Testis (tissue), 3 donors: ENCODE measurements around the gene EEFSEC. TPM values are rescaled to one million over a fixed set of nuclear protein-coding genes. Genes with fewer than 3 reads are reported as not detected.

Source experiments
- DNase-seq: peaks from one replicate; pipeline ENCODE4 v3.0.0-alpha.2; 2019
- H3K27ac ChIP-seq, 2 donors: fragments of 200-600 bp; sonication (generic); one replicate each; pipeline ENCODE4 v1.5.1; 2019
- H3K27me3 ChIP-seq: fragments of 200-600 bp; sonication (generic); one replicate; pipeline ENCODE4 v1.5.1; 2019
- H3K36me3 ChIP-seq: fragments of 200-600 bp; sonication (generic); one replicate; pipeline ENCODE4 v1.5.1; 2017; ENCODE audit warnings: low read depth; ENCODE audit errors: missing control alignments
- H3K4me1 ChIP-seq: fragments of 200-600 bp; sonication (generic); one replicate; pipeline ENCODE4 v1.5.1; 2019
- H3K4me3 ChIP-seq, 2 donors: fragments of 200-600 bp; sonication (generic); one replicate each; pipeline ENCODE4 v1.5.1; 2017 to 2019
- H3K9me3 ChIP-seq: fragments of 200-600 bp; sonication (generic); one replicate; pipeline ENCODE4 v1.5.1; 2017
- POLR2A ChIP-seq: fragments of 450-650 bp; IDR thresholded peaks from one replicate; pipeline ENCODE4 v1.6.1; 2017; ENCODE audit warnings: antibody characterized with exemption, mild to moderate bottlenecking, moderate library complexity
- WGBS, 2 donors: methylation state at CpG; one replicate each; pipeline ENCODE4 v1.1.5; 2018; 5-methylcytosine and 5-hydroxymethylcytosine counted together
- intact Hi-C: fragments of 100-400 bp; cut with DNase I; formaldehyde crosslinking; loops from one replicate; pipeline ENCODE4 v1.15.1; 2023; ENCODE audit warnings: low total_unique reads
- polyA plus RNA-seq: library from polyadenylated mRNA; stranded (reverse); fragments of 350-450 nt; fragmentation: Illumina TruSeq; extraction: RNeasy Lipid Tissue Mini Kit (QIAGEN cat#74804); gene quantifications from one replicate; pipeline ENCODE4 v1.2.3, GENCODE V29; 2014; ENCODE audit warnings: low read depth, low replicate concordance; ENCODE audit not compliant: insufficient read depth
- total RNA-seq, 2 donors: library from RNA; depleted of rRNA; stranded (reverse); fragments of >200 nt; gene quantifications; one replicate each; pipeline ENCODE4 v1.2.3, GENCODE V29; 2016
- TF ChIP-seq, protein P1 (sequence below), 3 experiments: fragments of 450-650 bp in 2 of 3; fragments of 200-600 bp in 1 of 3; sonication (generic) in 1 of 3; IDR thresholded peaks; one replicate each; pipeline ENCODE4 v1.5.1; 2016 to 2019; ENCODE audit warnings: antibody characterized with exemption in 3 of 3, mild to moderate bottlenecking in 2 of 3, moderate library complexity in 1 of 3

Gene EEFSEC
- total and polyA plus RNA-seq, 3 donors from 2014 or later, result 35.4 to 40.3 (median 35.4) TPM

DNA sequence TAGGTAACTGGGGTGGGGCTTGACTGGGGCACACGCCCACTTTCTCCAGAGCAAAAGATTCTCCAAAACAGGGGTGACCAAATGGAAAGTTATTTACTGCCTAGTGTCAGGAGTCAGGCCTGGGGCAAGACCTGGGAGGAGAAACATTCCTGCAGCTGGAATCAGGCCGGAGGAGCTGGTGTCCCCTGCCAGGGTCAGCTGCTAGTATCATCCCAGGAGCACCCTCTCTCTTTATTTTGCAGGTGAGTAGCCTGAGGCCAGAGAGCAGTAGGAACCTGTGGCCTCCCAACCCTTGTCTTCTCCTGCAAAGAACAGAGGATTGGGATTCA is 280.5 kb downstream of the EEFSEC start:
- no peaks in the 10 kb centered on the region for H3K9me3 ChIP-seq
- H3K36me3 ChIP-seq, result no peaks in the 10 kb centered on the region
- no peak overlapping the region for H3K27ac ChIP-seq
- WGBS, 2 donors, result 43 to 82% methylated on average over 1 to 2 of the region's 2 CpGs
- no peaks in the 10 kb centered on the region for H3K27me3 ChIP-seq
- TF ChIP-seq, protein P1, sequence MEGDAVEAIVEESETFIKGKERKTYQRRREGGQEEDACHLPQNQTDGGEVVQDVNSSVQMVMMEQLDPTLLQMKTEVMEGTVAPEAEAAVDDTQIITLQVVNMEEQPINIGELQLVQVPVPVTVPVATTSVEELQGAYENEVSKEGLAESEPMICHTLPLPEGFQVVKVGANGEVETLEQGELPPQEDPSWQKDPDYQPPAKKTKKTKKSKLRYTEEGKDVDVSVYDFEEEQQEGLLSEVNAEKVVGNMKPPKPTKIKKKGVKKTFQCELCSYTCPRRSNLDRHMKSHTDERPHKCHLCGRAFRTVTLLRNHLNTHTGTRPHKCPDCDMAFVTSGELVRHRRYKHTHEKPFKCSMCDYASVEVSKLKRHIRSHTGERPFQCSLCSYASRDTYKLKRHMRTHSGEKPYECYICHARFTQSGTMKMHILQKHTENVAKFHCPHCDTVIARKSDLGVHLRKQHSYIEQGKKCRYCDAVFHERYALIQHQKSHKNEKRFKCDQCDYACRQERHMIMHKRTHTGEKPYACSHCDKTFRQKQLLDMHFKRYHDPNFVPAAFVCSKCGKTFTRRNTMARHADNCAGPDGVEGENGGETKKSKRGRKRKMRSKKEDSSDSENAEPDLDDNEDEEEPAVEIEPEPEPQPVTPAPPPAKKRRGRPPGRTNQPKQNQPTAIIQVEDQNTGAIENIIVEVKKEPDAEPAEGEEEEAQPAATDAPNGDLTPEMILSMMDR (IDR thresholded peaks at IDR 0.05), result no peak
- TF ChIP-seq POLR2A, result no peak
- intact Hi-C loops, result no loop called here
- no peak for DNase-seq
- H3K4me1 ChIP-seq, result peaks cover 7% of the 10 kb centered on the region
- no peak overlapping the region for H3K4me3 ChIP-seq

DNA sequence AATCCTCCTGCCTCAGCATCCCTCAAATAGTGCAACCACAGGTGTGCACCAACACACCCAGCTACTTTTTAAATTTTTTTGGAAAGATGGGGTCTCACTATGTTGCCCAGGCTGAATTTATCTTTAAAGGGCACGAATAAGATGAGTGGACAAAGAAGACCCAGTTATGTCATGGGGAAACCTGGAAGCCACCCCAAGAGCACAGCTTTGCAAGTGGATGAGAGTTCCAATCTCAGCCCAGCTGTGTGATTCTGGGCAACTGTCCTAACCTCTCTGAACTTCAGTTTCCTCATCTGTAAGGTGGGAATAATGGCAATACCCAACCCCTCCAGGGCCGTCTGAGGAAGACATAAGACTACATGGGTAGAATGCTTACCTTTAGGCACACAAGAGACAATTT is 281.2 kb downstream of the EEFSEC start:
- no peaks in the 10 kb centered on the region for H3K9me3 ChIP-seq
- H3K4me1 ChIP-seq, result peaks cover 7% of the 10 kb centered on the region
- no peak overlapping the region for H3K27ac ChIP-seq
- no peak overlapping the region for H3K4me3 ChIP-seq
- WGBS, 2 donors, result 90 to 93% methylated on average over 2 of the region's 2 CpGs
- intact Hi-C loops, result no loop called here
- DNase-seq, result no peak
- H3K36me3 ChIP-seq, result no peaks in the 10 kb centered on the region
- no peaks in the 10 kb centered on the region for H3K27me3 ChIP-seq
- no peak for TF ChIP-seq POLR2A
- TF ChIP-seq, protein P1 (IDR thresholded peaks at IDR 0.05), result no peak

DNA sequence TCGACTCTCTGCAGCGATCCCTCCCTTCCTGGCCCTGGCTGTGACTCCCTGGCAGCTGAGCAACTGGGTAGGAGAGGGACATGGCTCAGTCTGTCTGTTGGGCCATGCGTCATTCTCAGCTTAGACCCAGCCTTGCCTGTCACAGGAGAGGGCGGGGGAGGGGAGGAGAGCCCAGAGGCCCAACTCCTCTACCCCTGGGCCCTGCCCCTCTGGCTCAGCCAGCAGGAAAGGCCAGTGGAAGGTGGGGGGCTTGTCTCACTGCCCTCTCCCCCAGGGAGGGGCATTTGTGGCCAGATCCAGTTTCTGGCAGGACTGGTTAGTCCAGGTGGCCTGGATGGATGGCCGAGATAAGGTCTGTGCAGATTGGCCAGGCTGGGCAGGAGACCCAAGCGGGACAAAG is 281.8 kb downstream of the EEFSEC start:
- Histone ChIP-seq H3K9me3 (no peaks in the 10 kb centered on the region), H3K27me3 (no peaks in the 10 kb centered on the region), H3K36me3 (no peaks in the 10 kb centered on the region), H3K27ac (no peak overlapping the region), H3K4me1 (peaks cover 7% of the 10 kb centered on the region), H3K4me3 (no peak overlapping the region)
- TF ChIP-seq POLR2A, result no peak
- TF ChIP-seq, protein P1 (IDR thresholded peaks at IDR 0.05), result no peak
- intact Hi-C loops, result no loop called here
- no peak for DNase-seq
- WGBS, 2 donors, result 89 to 97% methylated on average over 3 to 6 of the region's 6 CpGs

DNA sequence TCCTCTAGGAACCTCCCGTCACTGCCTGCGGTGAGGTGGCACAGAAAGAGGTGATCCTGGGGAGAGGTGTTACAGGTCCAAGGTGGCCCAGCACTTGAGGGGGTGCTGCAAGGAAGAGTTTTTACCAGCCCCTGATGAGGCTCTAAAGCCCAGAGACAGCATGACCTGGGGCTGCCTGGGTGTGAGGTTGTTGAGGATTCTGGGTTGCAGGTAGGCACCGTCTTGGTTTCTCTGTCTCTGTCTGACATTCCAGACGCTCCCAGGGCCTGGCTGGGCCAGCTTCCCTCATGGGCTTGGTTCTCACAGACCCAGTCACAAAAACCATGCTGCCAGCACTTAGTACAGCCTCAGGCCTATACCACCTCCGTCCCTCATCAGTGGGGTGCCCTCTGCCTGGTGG is 282.3 kb downstream of the EEFSEC start:
- TF ChIP-seq POLR2A, result no peak
- TF ChIP-seq, protein P1 (IDR thresholded peaks at IDR 0.05), result no peak
- DNase-seq, result no peak
- WGBS, 2 donors, result 89 to 93% methylated on average over 4 to 5 of the region's 5 CpGs
- no peak overlapping the region for H3K4me3 ChIP-seq
- no peaks in the 10 kb centered on the region for H3K9me3 ChIP-seq
- no peak overlapping the region for H3K27ac ChIP-seq
- H3K27me3 ChIP-seq, result no peaks in the 10 kb centered on the region
- H3K36me3 ChIP-seq, result no peaks in the 10 kb centered on the region
- intact Hi-C loops, result no loop called here
- H3K4me1 ChIP-seq, result peaks cover 7% of the 10 kb centered on the region

DNA sequence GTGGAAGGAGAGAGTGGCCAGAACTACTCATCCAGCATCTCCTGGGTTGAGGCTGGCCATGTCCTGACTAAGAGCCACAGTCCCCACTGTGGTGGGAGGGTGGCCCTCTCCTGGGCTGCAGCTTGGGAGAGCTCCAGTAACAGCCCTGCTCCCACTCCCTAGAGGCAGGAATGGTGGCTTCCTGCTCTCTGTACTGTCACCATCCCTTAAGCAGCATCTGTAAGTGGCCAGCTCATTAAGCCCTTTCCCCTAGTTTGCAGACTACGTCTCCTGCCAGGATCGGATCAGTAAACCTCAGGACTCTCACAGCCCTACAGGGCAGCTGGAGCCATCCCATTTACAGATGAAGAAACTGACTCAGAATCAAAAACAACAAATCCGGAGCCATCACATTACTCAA is 282.9 kb downstream of the EEFSEC start:
- H3K27me3 ChIP-seq, result no peaks in the 10 kb centered on the region
- H3K4me1 ChIP-seq, result peaks cover 7% of the 10 kb centered on the region
- DNase-seq, result no peak
- no peaks in the 10 kb centered on the region for H3K36me3 ChIP-seq
- WGBS, 2 donors, result 92 to 95% methylated on average over 3 of the region's 3 CpGs
- H3K4me3 ChIP-seq, result no peak overlapping the region
- intact Hi-C loops, result no loop called here
- no peak overlapping the region for H3K27ac ChIP-seq
- TF ChIP-seq POLR2A, result no peak
- TF ChIP-seq, protein P1 (IDR thresholded peaks at IDR 0.05), result no peak
- no peaks in the 10 kb centered on the region for H3K9me3 ChIP-seq
